ENCODE results near the gene UGGT1.

The UGGT1 gene, protein sequence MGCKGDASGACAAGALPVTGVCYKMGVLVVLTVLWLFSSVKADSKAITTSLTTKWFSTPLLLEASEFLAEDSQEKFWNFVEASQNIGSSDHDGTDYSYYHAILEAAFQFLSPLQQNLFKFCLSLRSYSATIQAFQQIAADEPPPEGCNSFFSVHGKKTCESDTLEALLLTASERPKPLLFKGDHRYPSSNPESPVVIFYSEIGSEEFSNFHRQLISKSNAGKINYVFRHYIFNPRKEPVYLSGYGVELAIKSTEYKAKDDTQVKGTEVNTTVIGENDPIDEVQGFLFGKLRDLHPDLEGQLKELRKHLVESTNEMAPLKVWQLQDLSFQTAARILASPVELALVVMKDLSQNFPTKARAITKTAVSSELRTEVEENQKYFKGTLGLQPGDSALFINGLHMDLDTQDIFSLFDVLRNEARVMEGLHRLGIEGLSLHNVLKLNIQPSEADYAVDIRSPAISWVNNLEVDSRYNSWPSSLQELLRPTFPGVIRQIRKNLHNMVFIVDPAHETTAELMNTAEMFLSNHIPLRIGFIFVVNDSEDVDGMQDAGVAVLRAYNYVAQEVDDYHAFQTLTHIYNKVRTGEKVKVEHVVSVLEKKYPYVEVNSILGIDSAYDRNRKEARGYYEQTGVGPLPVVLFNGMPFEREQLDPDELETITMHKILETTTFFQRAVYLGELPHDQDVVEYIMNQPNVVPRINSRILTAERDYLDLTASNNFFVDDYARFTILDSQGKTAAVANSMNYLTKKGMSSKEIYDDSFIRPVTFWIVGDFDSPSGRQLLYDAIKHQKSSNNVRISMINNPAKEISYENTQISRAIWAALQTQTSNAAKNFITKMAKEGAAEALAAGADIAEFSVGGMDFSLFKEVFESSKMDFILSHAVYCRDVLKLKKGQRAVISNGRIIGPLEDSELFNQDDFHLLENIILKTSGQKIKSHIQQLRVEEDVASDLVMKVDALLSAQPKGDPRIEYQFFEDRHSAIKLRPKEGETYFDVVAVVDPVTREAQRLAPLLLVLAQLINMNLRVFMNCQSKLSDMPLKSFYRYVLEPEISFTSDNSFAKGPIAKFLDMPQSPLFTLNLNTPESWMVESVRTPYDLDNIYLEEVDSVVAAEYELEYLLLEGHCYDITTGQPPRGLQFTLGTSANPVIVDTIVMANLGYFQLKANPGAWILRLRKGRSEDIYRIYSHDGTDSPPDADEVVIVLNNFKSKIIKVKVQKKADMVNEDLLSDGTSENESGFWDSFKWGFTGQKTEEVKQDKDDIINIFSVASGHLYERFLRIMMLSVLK (N-terminal part only)

GRCh38 chr2:128090945-128091725 is at the start of gene UGGT1:
Gene UGGT1, plus strand, starts transcription at chr2:128091200. Its CDS starts 158 bp downstream, at chr2:128091358.
- peak; percentile 78 to 86 (median 79) for DNase-seq (ENCODE audit: low read depth in 3 of 3, low spot score in 1 of 3)

DNA sequence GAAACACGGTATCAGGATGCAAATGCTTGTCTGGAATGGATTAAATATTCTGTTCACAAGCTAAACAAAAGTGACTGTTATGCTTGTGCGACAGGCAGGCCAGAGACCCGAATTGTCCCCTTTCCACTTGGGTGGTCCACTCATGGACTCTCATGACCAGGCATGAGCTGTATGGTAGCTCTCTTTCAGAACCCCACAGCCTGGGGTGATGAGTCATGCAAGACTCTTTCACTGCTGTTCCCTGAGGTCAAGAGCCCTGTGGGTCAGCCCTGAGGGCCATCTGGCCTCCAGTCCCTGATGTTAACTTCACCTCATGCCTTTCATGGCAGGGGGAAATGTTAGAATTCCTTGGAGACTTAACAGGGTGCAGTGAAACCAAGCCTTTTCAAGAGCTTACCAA is 49.4 kb upstream of the UGGT1 start:
- DNase-seq (ENCODE audit: low read depth in 3 of 3, low spot score in 1 of 3): no peak

DNA sequence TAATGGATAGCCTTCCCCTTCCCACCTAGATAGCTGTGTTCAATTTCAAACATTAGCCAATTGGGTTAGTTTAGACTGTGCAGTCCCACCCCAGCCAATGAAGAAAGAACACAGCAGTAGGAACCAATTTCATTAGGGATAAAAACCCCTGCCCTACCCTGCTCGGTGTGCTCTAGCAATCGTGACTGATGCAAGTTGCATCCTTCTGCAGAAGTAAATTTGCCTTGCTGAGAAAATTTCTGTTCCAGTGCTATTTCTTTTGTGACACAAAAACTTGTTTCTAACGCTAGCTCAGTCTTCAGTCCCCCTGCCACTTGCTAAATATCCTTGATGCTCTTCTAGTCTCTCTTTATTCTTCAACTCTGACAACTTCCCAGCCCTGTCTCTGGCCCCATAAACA is 48.0 kb upstream of the UGGT1 start:
- no peak for DNase-seq (ENCODE audit: low read depth in 3 of 3, low spot score in 1 of 3)

DNA sequence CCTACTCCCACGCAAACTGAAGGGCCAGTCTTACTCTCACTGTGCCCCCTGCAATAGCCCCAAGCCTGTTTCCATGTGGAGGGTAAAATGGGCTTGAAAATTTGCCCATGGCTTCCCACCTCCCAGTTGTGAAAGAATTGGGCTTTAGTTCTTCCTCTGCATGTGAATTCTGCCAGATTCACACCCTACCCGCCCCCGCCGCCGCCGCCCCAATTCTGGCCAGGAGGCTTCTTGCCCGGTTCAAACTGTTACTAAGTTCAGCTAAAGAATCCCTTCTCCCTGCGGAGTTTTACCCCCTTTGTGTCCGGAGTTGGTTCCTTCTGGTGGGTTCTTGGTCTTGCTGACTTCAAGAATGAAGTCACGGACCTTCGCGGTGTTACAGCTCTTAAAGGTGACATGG is 37.7 kb upstream of the UGGT1 start:
- DNase-seq (ENCODE audit: low read depth in 3 of 3, low spot score in 1 of 3): no peak

- no peak for DNase-seq (ENCODE audit: low read depth in 3 of 3, low spot score in 1 of 3)
Measured at GRCh38 chr2:128054104-128054885, 36.7 kb upstream of the UGGT1 start.

DNA sequence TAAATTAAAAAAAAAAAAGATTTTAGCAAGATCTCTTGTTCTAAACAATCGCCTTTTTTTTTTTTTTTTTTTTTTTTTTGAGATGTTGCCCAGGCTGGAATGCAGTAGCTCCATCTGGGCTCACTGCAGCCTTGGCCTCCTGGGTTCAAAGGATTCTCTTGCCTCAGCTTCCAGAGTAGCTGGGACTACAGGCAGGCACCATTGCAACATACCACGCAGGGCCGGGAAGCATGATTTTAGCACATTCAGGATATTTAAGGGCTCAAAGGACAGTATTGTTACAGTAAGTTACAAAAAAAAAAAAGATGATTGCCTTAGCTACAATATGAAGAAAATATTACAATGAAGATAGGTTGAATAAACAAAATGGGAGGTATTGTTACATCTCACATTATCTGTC is 33.7 kb upstream of the UGGT1 start:
- no peak for DNase-seq (ENCODE audit: low read depth in 3 of 3, low spot score in 1 of 3)

DNA sequence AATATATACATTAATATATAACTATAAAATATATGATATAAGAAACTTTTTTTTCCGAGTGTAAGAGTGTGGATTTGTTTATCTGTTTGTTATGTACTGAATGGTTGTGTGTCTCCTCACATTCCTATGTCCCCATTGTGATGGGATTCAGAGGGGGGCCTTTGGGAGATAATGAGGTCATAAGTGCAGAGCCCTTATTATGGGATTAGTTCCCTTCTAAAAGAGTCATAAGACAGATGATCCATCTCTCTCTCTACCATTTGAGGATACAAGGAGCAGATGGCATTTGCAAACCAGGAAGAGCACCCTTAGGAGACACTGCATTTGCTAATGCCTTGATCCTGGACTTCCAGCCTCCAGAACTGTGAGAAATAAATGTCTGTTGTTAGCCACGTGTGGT is 32.9 kb upstream of the UGGT1 start:
- DNase-seq (ENCODE audit: low read depth in 3 of 3, low spot score in 1 of 3): no peak

GRCh38 chr2:128062571-128062970 is 28.4 kb upstream of the UGGT1 start:
- no peak for DNase-seq (ENCODE audit: low read depth in 3 of 3, low spot score in 1 of 3)

GRCh38 chr2:128064353-128064752 is 26.6 kb upstream of the UGGT1 start:
- no peak for DNase-seq (ENCODE audit: low read depth in 3 of 3, low spot score in 1 of 3)

GRCh38 chr2:128069769-128070168 is 21.2 kb upstream of the UGGT1 start:
- no peak for DNase-seq (ENCODE audit: low read depth in 3 of 3, low spot score in 1 of 3)

DNA sequence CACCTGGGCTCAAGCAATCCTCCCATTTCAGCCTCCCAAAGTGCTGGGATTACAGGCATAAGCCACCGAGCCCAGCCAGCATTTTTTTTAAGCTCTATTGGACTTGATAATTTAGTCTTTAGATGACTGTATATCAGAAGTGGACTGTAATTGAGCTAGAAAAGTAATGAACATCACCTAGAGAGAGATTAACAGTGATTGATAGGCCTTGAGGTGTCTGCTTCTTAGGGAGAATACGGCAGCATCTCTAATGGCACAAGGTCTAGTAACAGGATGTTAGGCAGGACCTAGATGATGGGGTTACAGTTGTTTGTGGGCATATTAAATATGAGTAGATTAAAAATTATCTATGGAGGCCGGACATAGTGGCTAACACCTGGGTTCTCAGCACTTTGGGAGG is 17.7 kb upstream of the UGGT1 start:
- DNase-seq (ENCODE audit: low read depth in 3 of 3, low spot score in 1 of 3): no peak

DNA sequence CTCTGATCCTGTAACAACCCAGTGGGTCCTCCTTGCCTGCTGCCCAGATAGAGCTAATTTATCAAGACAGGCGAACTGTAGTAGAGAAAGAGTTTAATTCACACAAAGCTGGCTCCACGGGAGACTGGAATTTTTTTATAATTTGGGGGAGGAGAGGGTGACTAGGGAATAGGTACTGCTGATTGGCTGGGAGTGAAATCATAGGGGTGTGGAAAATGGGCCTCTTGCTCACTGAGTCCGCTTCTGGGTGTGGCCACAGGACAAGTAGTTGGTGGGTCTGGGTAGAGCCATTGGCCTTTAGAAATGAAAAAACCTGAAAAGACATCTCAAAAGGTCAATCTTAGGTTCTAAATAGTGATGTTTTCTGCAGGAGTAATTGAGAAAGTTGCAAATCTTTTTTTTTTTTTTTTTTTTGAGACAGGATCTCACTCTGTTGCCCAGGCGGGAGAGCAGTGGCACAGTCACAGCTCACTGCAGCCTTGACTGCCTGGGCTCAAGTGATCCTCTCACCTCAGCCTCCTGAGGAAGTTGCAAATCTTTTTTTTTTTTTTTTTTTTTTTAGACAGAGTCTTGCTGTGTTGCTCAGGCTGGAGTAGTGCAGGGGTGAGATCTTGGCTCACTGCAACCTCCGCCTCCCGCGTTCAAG is 14.4 kb upstream of the UGGT1 start:
- no peak for DNase-seq (ENCODE audit: low read depth in 3 of 3, low spot score in 1 of 3)

GRCh38 chr2:128084757-128085156 is 6.2 kb upstream of the UGGT1 start:
- no peak for DNase-seq (ENCODE audit: low read depth in 3 of 3, low spot score in 1 of 3)

DNA sequence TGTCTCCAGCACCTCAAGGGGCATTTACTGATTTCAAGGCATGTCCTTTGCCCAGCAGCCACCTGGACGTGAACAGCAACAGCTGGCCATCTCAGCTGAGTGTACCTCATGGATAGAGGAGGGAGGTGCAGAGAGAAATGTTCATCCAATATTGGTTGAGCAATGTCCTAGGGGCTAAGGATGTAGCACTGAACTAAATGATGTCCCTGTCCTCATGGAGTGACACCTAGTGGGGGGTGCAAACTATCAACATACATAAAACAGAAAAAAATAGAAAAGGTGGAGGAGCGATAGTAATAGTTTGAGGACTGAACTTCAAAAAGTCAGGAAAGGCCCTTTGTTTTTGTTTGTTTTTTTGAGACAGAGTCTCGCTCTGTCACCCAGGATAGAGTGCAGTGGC is 4.8 kb upstream of the UGGT1 start:
- DNase-seq (ENCODE audit: low read depth in 3 of 3, low spot score in 1 of 3): no peak

- DNase-seq (ENCODE audit: low read depth in 3 of 3, low spot score in 1 of 3): no peak
Measured at GRCh38 chr2:128090575-128090944, 440 bp upstream of the UGGT1 start.

DNA sequence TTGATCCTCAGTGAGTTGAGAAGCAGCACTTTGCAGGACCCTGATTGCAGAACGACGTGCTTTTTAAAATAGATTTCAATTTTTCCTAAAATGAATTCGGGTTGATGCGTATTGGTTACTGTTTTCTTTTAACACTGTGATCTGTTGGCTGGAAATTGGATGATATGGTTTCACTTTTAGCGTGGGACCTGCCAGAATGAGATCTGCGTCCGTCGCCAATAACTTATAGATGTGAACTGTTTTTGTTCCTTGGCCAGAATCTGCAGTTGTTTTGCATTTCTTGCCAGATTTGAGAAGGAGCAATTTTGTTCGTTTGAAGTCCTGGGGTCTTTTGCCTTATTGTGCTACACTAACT is 703 bp downstream of the UGGT1 start:
- DNase-seq (ENCODE audit: low read depth in 3 of 3, low spot score in 1 of 3): no peak

- no peak for DNase-seq (ENCODE audit: low read depth in 3 of 3, low spot score in 1 of 3)
Measured at GRCh38 chr2:128092656-128093055, 1.7 kb downstream of the UGGT1 start.

DNA sequence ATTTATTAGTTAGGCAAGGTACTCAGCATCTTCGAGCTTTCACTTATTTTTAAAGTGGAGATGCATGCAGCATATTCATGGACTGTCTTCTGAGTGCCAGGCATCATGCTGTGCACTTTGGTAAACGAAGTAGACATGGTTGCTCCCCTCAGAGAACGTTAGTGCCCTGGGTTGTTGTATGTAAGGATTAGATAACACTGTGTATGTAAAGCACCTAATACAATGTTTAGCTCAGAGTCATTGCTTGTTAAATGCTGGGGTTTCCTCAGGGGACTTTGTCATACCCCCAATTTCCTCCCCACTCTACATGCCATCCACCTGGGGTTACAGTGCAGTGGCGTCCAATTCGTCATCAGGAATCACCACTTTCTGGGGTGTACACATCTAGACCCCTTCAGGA is 2.8 kb downstream of the UGGT1 start:
- DNase-seq (ENCODE audit: low read depth in 3 of 3, low spot score in 1 of 3): no peak

- DNase-seq (ENCODE audit: low read depth in 3 of 3, low spot score in 1 of 3): no peak
Measured at GRCh38 chr2:128095201-128095600, 4.2 kb downstream of the UGGT1 start.

DNA sequence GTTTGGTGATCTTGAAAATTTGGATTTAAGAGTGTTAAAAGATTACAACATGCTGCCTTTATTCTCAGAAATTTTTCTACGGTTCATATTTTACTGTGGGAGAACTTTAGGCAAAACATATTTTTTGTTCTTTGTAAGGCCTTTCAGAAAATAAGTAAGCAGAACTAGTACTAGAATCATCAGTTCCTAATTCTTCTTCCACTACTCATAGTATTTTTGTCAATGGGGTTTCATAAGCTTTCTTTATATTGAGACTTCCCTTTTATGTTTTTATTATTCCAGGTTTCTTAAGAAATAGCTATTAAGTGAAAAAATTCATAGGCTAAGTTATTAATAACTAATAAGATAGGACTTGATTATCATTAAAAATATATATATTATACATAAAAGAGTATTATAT is 12.4 kb downstream of the UGGT1 start:
- no peak for DNase-seq (ENCODE audit: low read depth in 3 of 3, low spot score in 1 of 3)
